ENCODE data around the gene CLEC6A. TPM values are rescaled to one million over a fixed set of nuclear protein-coding genes. Genes with fewer than 3 reads are reported as not detected.
"Not testable (repeated sequence)": the region's sequence is repeated elsewhere in the genome, so short reads cannot be mapped to it uniquely, and the experiment has no call there.

CLEC6A gene
- total RNA-seq (not detected), polyA plus RNA-seq (not detected)

- Histone ChIP-seq H3K4me1 (ENCODE audit: control insufficient read depth in 4 of 4, insufficient read depth in 4 of 4, low read length in 3 of 4) (no peaks in the 10 kb centered on the region), H3K9ac (ENCODE audit: low read depth in 1 of 2, low read length in 2 of 2) (no peak within 1 kb of the TSS), H3K9me3 (ENCODE audit: control insufficient read depth in 4 of 4, low read length in 3 of 4) (no peaks in the 10 kb centered on the region), H3K27ac (ENCODE audit: low read depth in 1 of 2, low read length in 2 of 2) (no peak within 1 kb of the TSS), H3K27me3 (ENCODE audit: control insufficient read depth in 4 of 4, insufficient read depth in 4 of 4, low read length in 3 of 4) (peaks cover 0 to 15% (median 2%) of the 10 kb centered on the region in 4 donors), H3K36me3 (ENCODE audit: control insufficient read depth in 4 of 4, insufficient read depth in 3 of 4, low read depth in 1 of 4, low read length in 3 of 4) (no peaks in the 10 kb centered on the region), H3K4me3 (ENCODE audit: low read depth in 1 of 3, low read length in 3 of 3) (no peak within 1 kb of the TSS)
- no peak for TF ChIP-seq ZBTB33 (IDR thresholded peaks at IDR 0.05)
- TF ChIP-seq FOXA1 (IDR thresholded peaks at IDR 0.05): no peak
- WGBS: 69% methylated on average over 2 of the region's 2 CpGs
- DNase-seq (ENCODE audit: low spot score): no peak
Observed at GRCh38 chr12:8455727-8456360, at the start of gene CLEC6A. Gene CLEC6A (plus strand): TSS chr12:8455962. CDS start chr12:8456112, 150 bp downstream.

GRCh38 chr12:8419576-8419975, 36.2 kb upstream of the CLEC6A start:
- H3K4me1 ChIP-seq (ENCODE audit: control insufficient read depth in 4 of 4, insufficient read depth in 4 of 4, low read length in 3 of 4); DNase-seq (ENCODE audit: low spot score); H3K27ac ChIP-seq (ENCODE audit: low read depth in 1 of 2, low read length in 2 of 2); H3K4me3 ChIP-seq (ENCODE audit: low read depth in 1 of 3, low read length in 3 of 3); H3K9me3 ChIP-seq (ENCODE audit: control insufficient read depth in 4 of 4, low read length in 3 of 4); H3K27me3 ChIP-seq (ENCODE audit: control insufficient read depth in 4 of 4, insufficient read depth in 4 of 4, low read length in 3 of 4); H3K36me3 ChIP-seq (ENCODE audit: control insufficient read depth in 4 of 4, insufficient read depth in 3 of 4, low read depth in 1 of 4, low read length in 3 of 4); H3K9ac ChIP-seq (ENCODE audit: low read depth in 1 of 2, low read length in 2 of 2): not testable (repeated sequence)
- 47% methylated on average over 6 of the region's 6 CpGs for WGBS

- no peak for TF ChIP-seq HNF4G (IDR thresholded peaks at IDR 0.05)
- WGBS: 58% methylated on average over 10 of the region's 10 CpGs
- H3K27me3 ChIP-seq (ENCODE audit: control insufficient read depth in 4 of 4, insufficient read depth in 4 of 4, low read length in 3 of 4): no peaks in the 10 kb centered on the region
- H3K9me3 ChIP-seq (ENCODE audit: control insufficient read depth in 4 of 4, low read length in 3 of 4): no peaks in the 10 kb centered on the region
- DNase-seq (ENCODE audit: low spot score): no peak
- H3K9ac ChIP-seq (ENCODE audit: low read depth in 1 of 2, low read length in 2 of 2): no peak overlapping the region
- H3K4me1 ChIP-seq (ENCODE audit: control insufficient read depth in 4 of 4, insufficient read depth in 4 of 4, low read length in 3 of 4): no peaks in the 10 kb centered on the region
- no peak overlapping the region for H3K27ac ChIP-seq (ENCODE audit: low read depth in 1 of 2, low read length in 2 of 2)
- H3K36me3 ChIP-seq (ENCODE audit: control insufficient read depth in 4 of 4, insufficient read depth in 3 of 4, low read depth in 1 of 4, low read length in 3 of 4): no peaks in the 10 kb centered on the region
- no peak overlapping the region for H3K4me3 ChIP-seq (ENCODE audit: low read depth in 1 of 3, low read length in 3 of 3)
Observed at GRCh38 chr12:8420506-8420905, 35.3 kb upstream of the CLEC6A start.

- H3K4me1 ChIP-seq (ENCODE audit: control insufficient read depth in 4 of 4, insufficient read depth in 4 of 4, low read length in 3 of 4): not testable (repeated sequence)
- 89% methylated on average over 22 of the region's 22 CpGs for WGBS
Observed at GRCh38 chr12:8444536-8445278, 11.1 kb upstream of the CLEC6A start.

GRCh38 chr12:8445731-8446130, 10.0 kb upstream of the CLEC6A start:
- no peak overlapping the region for H3K9ac ChIP-seq (ENCODE audit: low read depth in 1 of 2, low read length in 2 of 2)
- H3K36me3 ChIP-seq (ENCODE audit: control insufficient read depth in 4 of 4, insufficient read depth in 3 of 4, low read depth in 1 of 4, low read length in 3 of 4): no peaks in the 10 kb centered on the region
- no peak overlapping the region for H3K27ac ChIP-seq (ENCODE audit: low read depth in 1 of 2, low read length in 2 of 2)
- no peak overlapping the region for H3K4me3 ChIP-seq (ENCODE audit: low read depth in 1 of 3, low read length in 3 of 3)
- DNase-seq (ENCODE audit: low spot score): no peak
- no peaks in the 10 kb centered on the region for H3K9me3 ChIP-seq (ENCODE audit: control insufficient read depth in 4 of 4, low read length in 3 of 4)
- 95% methylated on average over 2 of the region's 2 CpGs for WGBS
- no peaks in the 10 kb centered on the region for H3K27me3 ChIP-seq (ENCODE audit: control insufficient read depth in 4 of 4, insufficient read depth in 4 of 4, low read length in 3 of 4)
- H3K4me1 ChIP-seq (ENCODE audit: control insufficient read depth in 4 of 4, insufficient read depth in 4 of 4, low read length in 3 of 4): no peaks in the 10 kb centered on the region
- TF ChIP-seq ATF3 (IDR thresholded peaks at IDR 0.05): no peak
- no peak for TF ChIP-seq RAD21 (IDR thresholded peaks at IDR 0.05)
- TF ChIP-seq CTCF (IDR thresholded peaks at IDR 0.05; ENCODE audit: low read depth, low read length, missing input control): no peak
- no peak for TF ChIP-seq JUND (IDR thresholded peaks at IDR 0.05)
- TF ChIP-seq FOXA2 (IDR thresholded peaks at IDR 0.05): no peak
- TF ChIP-seq GABPA (IDR thresholded peaks at IDR 0.05 in 1 of 2, conservative IDR thresholded peaks at IDR 0.05 in 1 of 2): no peak
- no peak for TF ChIP-seq HNF4A (conservative IDR thresholded peaks at IDR 0.05)
- TF ChIP-seq ZBTB33 (IDR thresholded peaks at IDR 0.05): no peak
- no peak for TF ChIP-seq EGR1 (IDR thresholded peaks at IDR 0.05; ENCODE audit: low read depth in 2 of 2)

More at GRCh38 chr12:8444536-8445278, 11.1 kb upstream of the CLEC6A start:
- not testable (repeated sequence) for H3K27me3 ChIP-seq (ENCODE audit: control insufficient read depth in 4 of 4, insufficient read depth in 4 of 4, low read length in 3 of 4); H3K27ac ChIP-seq (ENCODE audit: low read depth in 1 of 2, low read length in 2 of 2); H3K9me3 ChIP-seq (ENCODE audit: control insufficient read depth in 4 of 4, low read length in 3 of 4); DNase-seq (ENCODE audit: low spot score); H3K9ac ChIP-seq (ENCODE audit: low read depth in 1 of 2, low read length in 2 of 2); H3K4me3 ChIP-seq (ENCODE audit: low read depth in 1 of 3, low read length in 3 of 3); H3K36me3 ChIP-seq (ENCODE audit: control insufficient read depth in 4 of 4, insufficient read depth in 3 of 4, low read depth in 1 of 4, low read length in 3 of 4)
